ENCODE data around the gene ZPBP2.

The ZPBP2 gene

DNA sequence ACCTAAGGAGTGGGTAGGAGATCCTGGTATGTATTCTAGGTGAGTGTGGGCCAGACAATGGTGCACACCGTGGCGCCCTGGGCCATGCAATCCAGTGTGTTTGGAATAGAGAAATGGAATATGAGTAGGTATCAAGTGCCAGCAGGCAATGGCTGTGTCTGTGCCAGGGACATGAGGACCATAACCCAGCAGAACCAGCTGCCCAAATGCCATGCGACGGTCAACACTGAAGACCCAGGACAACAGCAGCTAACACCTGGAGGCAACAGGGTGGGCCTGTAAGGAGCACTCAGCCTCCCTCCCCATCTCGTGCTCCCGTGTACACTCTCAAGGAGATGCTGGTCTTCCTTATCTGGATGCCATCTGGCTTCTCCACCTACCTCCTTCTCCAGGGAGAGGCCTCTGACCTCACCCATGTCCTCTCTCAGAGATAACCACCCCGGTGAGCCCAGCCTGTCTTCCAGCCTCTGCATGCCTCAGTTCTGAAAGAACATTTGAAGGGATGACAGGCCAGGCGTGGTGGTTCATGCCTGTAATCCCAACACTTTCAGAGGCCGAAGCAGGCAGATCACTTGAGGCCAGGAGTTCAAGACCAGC, 51.2 kb downstream of the ZPBP2 start:
- Histone ChIP-seq H3K27ac (no peak overlapping the region), H3K4me1 (ENCODE audit: control insufficient read depth in 1 of 2, insufficient read depth in 1 of 2, low read depth in 1 of 2, low read length in 1 of 2) (peaks cover 13 to 23% of the 10 kb centered on the region in 2 experiments), H3K27me3 (no peaks in the 10 kb centered on the region), H3K9me3 (no peaks in the 10 kb centered on the region), H3K4me3 (ENCODE audit: low read depth in 1 of 2, low read length in 1 of 2) (no peak overlapping the region), H3K36me3 (peaks cover 46% of the 10 kb centered on the region)
- TF ChIP-seq, protein P1, sequence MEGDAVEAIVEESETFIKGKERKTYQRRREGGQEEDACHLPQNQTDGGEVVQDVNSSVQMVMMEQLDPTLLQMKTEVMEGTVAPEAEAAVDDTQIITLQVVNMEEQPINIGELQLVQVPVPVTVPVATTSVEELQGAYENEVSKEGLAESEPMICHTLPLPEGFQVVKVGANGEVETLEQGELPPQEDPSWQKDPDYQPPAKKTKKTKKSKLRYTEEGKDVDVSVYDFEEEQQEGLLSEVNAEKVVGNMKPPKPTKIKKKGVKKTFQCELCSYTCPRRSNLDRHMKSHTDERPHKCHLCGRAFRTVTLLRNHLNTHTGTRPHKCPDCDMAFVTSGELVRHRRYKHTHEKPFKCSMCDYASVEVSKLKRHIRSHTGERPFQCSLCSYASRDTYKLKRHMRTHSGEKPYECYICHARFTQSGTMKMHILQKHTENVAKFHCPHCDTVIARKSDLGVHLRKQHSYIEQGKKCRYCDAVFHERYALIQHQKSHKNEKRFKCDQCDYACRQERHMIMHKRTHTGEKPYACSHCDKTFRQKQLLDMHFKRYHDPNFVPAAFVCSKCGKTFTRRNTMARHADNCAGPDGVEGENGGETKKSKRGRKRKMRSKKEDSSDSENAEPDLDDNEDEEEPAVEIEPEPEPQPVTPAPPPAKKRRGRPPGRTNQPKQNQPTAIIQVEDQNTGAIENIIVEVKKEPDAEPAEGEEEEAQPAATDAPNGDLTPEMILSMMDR (IDR thresholded peaks at IDR 0.05): no peak

DNA sequence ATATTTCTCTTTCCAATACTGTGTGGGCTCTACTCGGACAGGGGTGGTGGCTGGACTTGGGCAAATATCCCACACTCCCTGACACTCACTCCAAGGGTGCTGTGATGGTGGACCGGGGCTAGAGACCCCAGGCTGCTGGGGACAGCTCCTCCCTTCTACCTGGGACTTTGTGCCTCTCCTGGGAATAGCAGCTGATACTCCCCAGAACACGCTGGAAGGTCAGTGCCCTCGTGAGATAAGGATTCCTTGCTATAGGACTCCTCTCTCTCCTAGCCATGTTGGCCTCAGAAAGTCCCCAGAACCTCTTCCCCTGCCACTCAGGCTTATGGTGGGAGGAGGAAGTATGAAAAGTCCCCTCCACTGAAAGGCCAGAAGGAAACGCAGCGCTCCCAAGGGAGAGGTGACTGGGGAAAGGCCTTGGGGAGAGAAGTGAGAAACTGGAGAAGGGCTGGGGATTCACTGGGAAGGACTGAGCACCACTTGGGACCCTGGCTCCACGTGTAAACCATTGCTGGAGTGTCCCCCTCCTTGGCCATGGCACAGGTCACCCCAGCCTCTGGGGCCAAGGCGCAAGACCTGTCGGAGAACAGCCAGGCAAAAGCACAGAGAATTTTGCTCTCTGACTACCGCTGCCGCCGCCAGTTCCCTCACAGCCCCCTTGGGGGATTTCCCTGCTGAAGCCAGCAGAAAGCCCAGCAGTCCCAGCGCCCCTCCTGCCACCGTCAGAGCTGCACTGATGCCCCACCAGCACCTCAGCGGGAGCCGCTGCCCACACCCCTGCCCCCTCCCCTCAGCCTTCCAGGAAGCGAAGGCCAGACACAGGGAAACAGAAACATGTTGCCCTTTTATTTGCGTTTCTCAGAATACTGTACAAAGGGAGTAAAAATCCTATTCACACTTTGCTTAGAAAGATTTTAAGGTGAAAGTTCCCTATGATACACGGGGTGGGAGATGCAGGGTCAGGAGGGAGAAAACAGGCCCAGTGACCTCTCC, 52.5 kb downstream of the ZPBP2 start:
- TF ChIP-seq, protein P1 (IDR thresholded peaks at IDR 0.05): no peak
- no peaks in the 10 kb centered on the region for H3K27me3 ChIP-seq
- H3K9me3 ChIP-seq: no peaks in the 10 kb centered on the region
- H3K4me1 ChIP-seq (ENCODE audit: control insufficient read depth in 1 of 2, insufficient read depth in 1 of 2, low read depth in 1 of 2, low read length in 1 of 2): peaks cover 17 to 33% of the 10 kb centered on the region in 2 experiments
- H3K4me3 ChIP-seq (ENCODE audit: low read depth in 1 of 2, low read length in 1 of 2): no peak overlapping the region
- H3K27ac ChIP-seq: no peak overlapping the region
- peaks cover 48% of the 10 kb centered on the region for H3K36me3 ChIP-seq

DNA sequence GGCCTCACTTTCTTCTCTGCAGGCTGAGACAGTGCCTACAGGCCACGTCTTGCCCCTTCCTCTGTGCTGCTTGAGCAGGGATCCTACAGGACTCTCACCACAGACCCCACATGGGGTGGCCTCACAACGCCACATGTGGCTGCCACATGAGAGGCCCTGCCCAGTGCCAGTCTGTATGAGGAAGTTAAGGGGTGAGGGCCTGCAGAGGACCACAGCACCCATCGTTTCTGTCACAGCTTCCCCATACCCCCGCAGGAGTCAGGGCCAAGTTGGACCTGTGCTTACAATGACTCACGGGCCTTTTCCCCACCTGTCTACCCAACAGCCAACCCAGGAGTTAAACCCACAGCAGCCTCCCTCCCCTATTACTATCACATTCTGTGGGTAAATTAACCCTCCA, 53.3 kb downstream of the ZPBP2 start:
- H3K4me3 ChIP-seq (ENCODE audit: low read depth in 1 of 2, low read length in 1 of 2): no peak overlapping the region
- H3K9me3 ChIP-seq: no peaks in the 10 kb centered on the region
- peaks cover 48% of the 10 kb centered on the region for H3K36me3 ChIP-seq
- peaks cover 25 to 41% of the 10 kb centered on the region in 2 experiments for H3K4me1 ChIP-seq (ENCODE audit: control insufficient read depth in 1 of 2, insufficient read depth in 1 of 2, low read depth in 1 of 2, low read length in 1 of 2)
- H3K27ac ChIP-seq: no peak overlapping the region
- no peaks in the 10 kb centered on the region for H3K27me3 ChIP-seq
- TF ChIP-seq, protein P1 (IDR thresholded peaks at IDR 0.05): no peak

DNA sequence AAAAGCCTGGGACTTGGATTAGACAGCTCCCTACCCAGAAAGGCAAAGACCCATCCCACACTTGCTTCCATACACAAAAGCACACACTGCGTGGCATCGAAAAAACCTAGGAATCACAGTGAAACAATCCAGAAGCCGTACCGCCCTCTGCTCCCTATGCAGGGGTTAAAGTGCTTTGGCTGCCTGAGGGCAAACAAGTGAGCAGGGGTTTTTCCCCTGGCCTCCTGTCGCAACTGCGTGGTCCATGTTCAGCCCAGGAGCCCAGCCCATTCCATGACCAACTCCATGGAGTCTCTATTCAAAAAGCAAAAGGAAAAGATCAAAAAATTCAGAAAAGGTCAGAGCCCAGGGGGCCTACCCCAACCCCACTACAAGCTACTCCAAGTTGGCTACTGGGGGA, 54.0 kb downstream of the ZPBP2 start:
- peaks cover 48% of the 10 kb centered on the region for H3K36me3 ChIP-seq
- H3K4me1 ChIP-seq (ENCODE audit: control insufficient read depth in 1 of 2, insufficient read depth in 1 of 2, low read depth in 1 of 2, low read length in 1 of 2): peaks cover 32 to 48% of the 10 kb centered on the region in 2 experiments
- TF ChIP-seq, protein P1 (IDR thresholded peaks at IDR 0.05): no peak

DNA sequence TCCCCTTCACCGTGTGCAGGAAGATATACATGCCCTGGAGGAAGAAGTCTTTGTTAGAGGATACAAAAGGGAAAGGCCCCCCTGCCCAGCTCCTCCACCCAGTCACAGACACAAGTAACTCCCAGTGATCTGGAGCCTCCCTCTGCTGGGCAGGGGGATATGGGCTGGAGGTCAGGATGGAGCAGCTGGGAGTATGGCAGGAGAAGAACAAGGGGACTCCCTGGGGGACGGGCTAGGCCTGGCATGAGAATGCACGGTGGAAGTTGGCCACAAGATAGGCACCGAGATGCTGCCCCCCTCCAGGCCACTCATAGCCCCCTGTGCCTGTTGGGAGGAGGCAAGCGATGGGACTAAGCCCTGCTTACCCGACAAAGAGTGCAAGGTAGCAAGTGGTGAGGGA, 55.2 kb downstream of the ZPBP2 start:
- H3K4me3 ChIP-seq (ENCODE audit: low read depth in 1 of 2, low read length in 1 of 2): no peak overlapping the region
- H3K27me3 ChIP-seq: no peaks in the 10 kb centered on the region
- H3K36me3 ChIP-seq: peaks cover 48% of the 10 kb centered on the region
- peaks cover 41 to 51% of the 10 kb centered on the region in 2 experiments for H3K4me1 ChIP-seq (ENCODE audit: control insufficient read depth in 1 of 2, insufficient read depth in 1 of 2, low read depth in 1 of 2, low read length in 1 of 2)
- TF ChIP-seq, protein P1 (IDR thresholded peaks at IDR 0.05): no peak
- H3K9me3 ChIP-seq: no peaks in the 10 kb centered on the region
- H3K27ac ChIP-seq: no peak overlapping the region

More for the DNA sequence above, 54.0 kb downstream of the ZPBP2 start:
- Histone ChIP-seq H3K27me3 (no peaks in the 10 kb centered on the region), H3K4me3 (ENCODE audit: low read depth in 1 of 2, low read length in 1 of 2) (no peak overlapping the region), H3K9me3 (no peaks in the 10 kb centered on the region), H3K27ac (no peak overlapping the region)
